HCT116 (cell line): ENCODE measurements around the gene MORN1.

ENCODE experiments used
- EGR1 ChIP-seq: IDR thresholded peaks from 2 replicates; pipeline ENCODE4 v1.6.1; 2012; ENCODE audit warnings: low read depth
- EZH2 ChIP-seq: fragments of 200-600 bp; sonication (generic); IDR thresholded peaks from 2 replicates; pipeline ENCODE4 v1.6.1; 2017; ENCODE audit warnings: antibody characterized with exemption, mixed run types
- POLR2AphosphoS5 ChIP-seq: IDR thresholded peaks from 2 replicates; pipeline ENCODE4 v1.6.1; 2011; ENCODE audit warnings: mild to moderate bottlenecking, low read depth, low read length, moderate library complexity
- RAD21 ChIP-seq: IDR thresholded peaks from 2 replicates; pipeline ENCODE4 v1.6.1; 2012; ENCODE audit warnings: low read depth, mild to moderate bottlenecking
- TF ChIP-seq, protein P1 (sequence below), 3 experiments: fragments of 200-600 bp in 1 of 3; sonication (generic) in 1 of 3; IDR thresholded peaks in 2 of 3; conservative IDR thresholded peaks in 1 of 3; 2 replicates each; pipeline ENCODE4 v1.5.1; 2012 to 2017; ENCODE audit warnings: low read depth in 2 of 3, low read length in 2 of 3, antibody characterized with exemption in 1 of 3, borderline replicate concordance in 1 of 3, control low read depth in 1 of 3, mild to moderate bottlenecking in 1 of 3, mixed read lengths in 1 of 3, mixed run types in 1 of 3, moderate library complexity in 1 of 3; ENCODE audit not compliant: insufficient read depth in 1 of 3
- TF ChIP-seq, protein P2 (sequence below): IDR thresholded peaks from 2 replicates; pipeline ENCODE4 v1.6.1; 2012

DNA sequence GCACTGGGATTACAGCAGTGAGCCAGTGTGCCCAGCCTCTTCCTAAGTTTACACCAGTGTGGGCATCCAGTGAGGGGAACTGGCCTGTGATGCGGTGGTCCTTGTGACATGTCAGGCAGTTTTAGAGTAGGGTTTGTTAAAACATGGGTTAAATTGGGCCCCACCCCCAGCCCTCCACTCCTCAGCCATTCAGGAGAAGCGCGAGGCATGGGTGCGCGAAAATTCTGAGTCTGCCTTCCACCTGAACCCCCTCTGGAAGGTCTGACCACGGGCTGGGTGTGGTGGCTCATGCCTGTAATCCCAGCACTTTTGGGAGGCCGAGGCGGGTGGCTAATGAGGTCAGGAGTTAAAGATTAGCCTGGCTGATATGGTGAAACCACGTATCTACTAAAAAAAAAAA lies 111.5 kb downstream of the MORN1 start:
- TF ChIP-seq POLR2AphosphoS5 (no peak), EZH2 (no peak), EGR1 (no peak), RAD21 (no peak)
- TF ChIP-seq, protein P1, sequence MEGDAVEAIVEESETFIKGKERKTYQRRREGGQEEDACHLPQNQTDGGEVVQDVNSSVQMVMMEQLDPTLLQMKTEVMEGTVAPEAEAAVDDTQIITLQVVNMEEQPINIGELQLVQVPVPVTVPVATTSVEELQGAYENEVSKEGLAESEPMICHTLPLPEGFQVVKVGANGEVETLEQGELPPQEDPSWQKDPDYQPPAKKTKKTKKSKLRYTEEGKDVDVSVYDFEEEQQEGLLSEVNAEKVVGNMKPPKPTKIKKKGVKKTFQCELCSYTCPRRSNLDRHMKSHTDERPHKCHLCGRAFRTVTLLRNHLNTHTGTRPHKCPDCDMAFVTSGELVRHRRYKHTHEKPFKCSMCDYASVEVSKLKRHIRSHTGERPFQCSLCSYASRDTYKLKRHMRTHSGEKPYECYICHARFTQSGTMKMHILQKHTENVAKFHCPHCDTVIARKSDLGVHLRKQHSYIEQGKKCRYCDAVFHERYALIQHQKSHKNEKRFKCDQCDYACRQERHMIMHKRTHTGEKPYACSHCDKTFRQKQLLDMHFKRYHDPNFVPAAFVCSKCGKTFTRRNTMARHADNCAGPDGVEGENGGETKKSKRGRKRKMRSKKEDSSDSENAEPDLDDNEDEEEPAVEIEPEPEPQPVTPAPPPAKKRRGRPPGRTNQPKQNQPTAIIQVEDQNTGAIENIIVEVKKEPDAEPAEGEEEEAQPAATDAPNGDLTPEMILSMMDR (IDR thresholded peaks at IDR 0.05 in 2 of 3, conservative IDR thresholded peaks at IDR 0.05 in 1 of 3; ENCODE audit: borderline replicate concordance in 1 of 3, insufficient read depth in 1 of 3, low read depth in 2 of 3, low read length in 2 of 3) = no peak
- TF ChIP-seq, protein P2, sequence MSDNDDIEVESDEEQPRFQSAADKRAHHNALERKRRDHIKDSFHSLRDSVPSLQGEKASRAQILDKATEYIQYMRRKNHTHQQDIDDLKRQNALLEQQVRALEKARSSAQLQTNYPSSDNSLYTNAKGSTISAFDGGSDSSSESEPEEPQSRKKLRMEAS = no peak
